KMS-11 (cell line): ENCODE data around the gene IFFO2.
A peak's percentile ranks its signal among the peaks of the same experiment; 100 is the strongest.

Source experiments
- H2AFZ ChIP-seq: fragments of 200-600 bp; sonication (generic); 2 replicates; pipeline ENCODE4 v1.6.1; 2016; ENCODE audit warnings: antibody characterized with exemption, mixed run types, low read depth
- H3K27ac ChIP-seq: fragments of 200-600 bp; sonication (generic); 2 replicates; pipeline ENCODE4 v1.6.1; 2016; ENCODE audit warnings: mild to moderate bottlenecking, mixed run types
- H3K27me3 ChIP-seq: fragments of 200-600 bp; sonication (generic); 2 replicates; pipeline ENCODE4 v1.6.1; 2017; ENCODE audit warnings: mild to moderate bottlenecking, low read depth, mixed run types, moderate library complexity; ENCODE audit not compliant: insufficient read depth
- H3K36me3 ChIP-seq: fragments of 200-600 bp; sonication (generic); 2 replicates; pipeline ENCODE4 v1.6.1; 2017; ENCODE audit warnings: mild to moderate bottlenecking, mixed run types; ENCODE audit not compliant: insufficient read depth
- H3K4me1 ChIP-seq: fragments of 200-600 bp; sonication (generic); 2 replicates; pipeline ENCODE4 v1.6.1; 2016; ENCODE audit warnings: mild to moderate bottlenecking, low read depth, mixed run types; ENCODE audit not compliant: poor library complexity, severe bottlenecking
- H3K4me2 ChIP-seq: fragments of 200-600 bp; sonication (generic); 2 replicates; pipeline ENCODE4 v1.7.0; 2016; ENCODE audit warnings: mild to moderate bottlenecking, mixed run types
- H3K4me3 ChIP-seq: fragments of 200-600 bp; sonication (generic); IDR thresholded peaks from 2 replicates; pipeline ENCODE4 v1.6.1; 2017; ENCODE audit warnings: low read depth, low read length, mixed read lengths; ENCODE audit not compliant: insufficient read depth
- H3K79me2 ChIP-seq: fragments of 200-600 bp; sonication (generic); 2 replicates; pipeline ENCODE4 v1.6.1; 2016; ENCODE audit warnings: low read depth, mixed run types; ENCODE audit not compliant: insufficient read depth
- H3K9ac ChIP-seq: fragments of 200-600 bp; sonication (generic); 2 replicates; pipeline ENCODE4 v1.6.1; 2016; ENCODE audit warnings: mild to moderate bottlenecking, mixed run types
- H4K20me1 ChIP-seq: fragments of 200-600 bp; sonication (generic); 2 replicates; pipeline ENCODE4 v1.6.1; 2016; ENCODE audit warnings: mild to moderate bottlenecking, mixed run types; ENCODE audit not compliant: insufficient read depth
- TF ChIP-seq, protein P1 (sequence below): fragments of 200-600 bp; sonication (generic); conservative IDR thresholded peaks from 2 replicates; pipeline ENCODE4 v1.6.1; 2017; ENCODE audit warnings: low read depth, mild to moderate bottlenecking, antibody characterized with exemption, low read length, moderate library complexity, mixed read lengths

IFFO2 gene

DNA sequence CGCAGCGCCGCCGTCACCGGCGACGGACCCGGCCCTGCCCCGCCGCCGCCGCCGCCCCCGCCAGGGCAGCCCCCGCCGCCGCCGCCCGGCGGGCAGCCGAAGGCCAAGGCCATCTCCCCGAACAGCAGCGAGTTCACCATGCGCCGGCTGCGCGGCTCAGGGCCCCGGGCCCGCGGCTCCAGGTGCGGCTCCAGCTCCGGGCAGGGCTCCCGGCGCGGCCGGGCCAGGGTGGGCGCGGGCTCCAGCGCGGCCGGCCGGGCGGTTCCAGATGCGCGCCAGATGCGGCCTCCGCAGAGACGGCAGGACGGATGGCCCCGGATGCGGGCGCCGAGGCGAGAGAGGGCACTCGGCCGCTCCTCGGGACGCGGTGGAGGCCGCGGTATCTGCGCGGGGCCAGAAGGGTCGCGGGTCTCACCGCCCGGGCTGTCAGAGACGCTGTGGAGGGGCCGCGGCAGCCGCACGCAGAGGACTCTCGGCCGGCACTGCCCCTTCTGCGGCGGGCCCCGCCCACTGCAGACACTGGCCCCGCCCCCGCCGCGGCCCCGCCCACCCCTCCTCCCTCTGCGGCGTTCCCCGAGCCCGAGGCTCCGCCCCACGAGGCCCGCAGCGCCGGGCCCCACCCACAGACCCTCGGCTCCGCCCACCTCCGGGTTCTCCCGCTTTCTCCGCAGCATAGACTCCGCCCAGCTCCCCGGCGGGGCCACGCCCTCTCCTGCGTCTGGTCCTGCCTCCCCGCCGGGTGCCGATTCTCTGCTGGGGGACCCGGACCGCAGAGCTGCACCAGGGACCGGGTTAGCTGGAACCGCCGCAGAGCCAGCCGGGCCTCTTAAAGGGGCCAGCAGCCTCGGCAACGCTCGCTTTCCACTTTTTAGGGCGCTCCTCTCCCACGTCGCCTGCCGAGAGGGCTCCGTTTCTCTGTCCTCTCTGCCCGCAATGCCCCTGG lies at the start of gene IFFO2:
IFFO2 (minus strand) TSS at position 484 of the 943 bp plus-strand sequence; CDS start at position 140, 344 bp downstream.
- H4K20me1 ChIP-seq = no peaks in the 10 kb centered on the region
- H2AFZ ChIP-seq = peak within 1 kb of the TSS; percentile 79
- H3K36me3 ChIP-seq = no peaks in the 10 kb centered on the region
- peaks cover 64% of the 10 kb centered on the region for H3K27me3 ChIP-seq
- H3K4me2 ChIP-seq = peak within 1 kb of the TSS; percentile 86; the same call in 1 of the 2 replicates
- no peak within 1 kb of the TSS for H3K9ac ChIP-seq
- TF ChIP-seq, protein P1, sequence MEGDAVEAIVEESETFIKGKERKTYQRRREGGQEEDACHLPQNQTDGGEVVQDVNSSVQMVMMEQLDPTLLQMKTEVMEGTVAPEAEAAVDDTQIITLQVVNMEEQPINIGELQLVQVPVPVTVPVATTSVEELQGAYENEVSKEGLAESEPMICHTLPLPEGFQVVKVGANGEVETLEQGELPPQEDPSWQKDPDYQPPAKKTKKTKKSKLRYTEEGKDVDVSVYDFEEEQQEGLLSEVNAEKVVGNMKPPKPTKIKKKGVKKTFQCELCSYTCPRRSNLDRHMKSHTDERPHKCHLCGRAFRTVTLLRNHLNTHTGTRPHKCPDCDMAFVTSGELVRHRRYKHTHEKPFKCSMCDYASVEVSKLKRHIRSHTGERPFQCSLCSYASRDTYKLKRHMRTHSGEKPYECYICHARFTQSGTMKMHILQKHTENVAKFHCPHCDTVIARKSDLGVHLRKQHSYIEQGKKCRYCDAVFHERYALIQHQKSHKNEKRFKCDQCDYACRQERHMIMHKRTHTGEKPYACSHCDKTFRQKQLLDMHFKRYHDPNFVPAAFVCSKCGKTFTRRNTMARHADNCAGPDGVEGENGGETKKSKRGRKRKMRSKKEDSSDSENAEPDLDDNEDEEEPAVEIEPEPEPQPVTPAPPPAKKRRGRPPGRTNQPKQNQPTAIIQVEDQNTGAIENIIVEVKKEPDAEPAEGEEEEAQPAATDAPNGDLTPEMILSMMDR = no peak
- peaks cover 8% of the 10 kb centered on the region for H3K4me1 ChIP-seq
- no peak within 1 kb of the TSS for H3K27ac ChIP-seq
- H3K79me2 ChIP-seq = no peaks in the 10 kb centered on the region
- H3K4me3 ChIP-seq = no peak within 1 kb of the TSS

DNA sequence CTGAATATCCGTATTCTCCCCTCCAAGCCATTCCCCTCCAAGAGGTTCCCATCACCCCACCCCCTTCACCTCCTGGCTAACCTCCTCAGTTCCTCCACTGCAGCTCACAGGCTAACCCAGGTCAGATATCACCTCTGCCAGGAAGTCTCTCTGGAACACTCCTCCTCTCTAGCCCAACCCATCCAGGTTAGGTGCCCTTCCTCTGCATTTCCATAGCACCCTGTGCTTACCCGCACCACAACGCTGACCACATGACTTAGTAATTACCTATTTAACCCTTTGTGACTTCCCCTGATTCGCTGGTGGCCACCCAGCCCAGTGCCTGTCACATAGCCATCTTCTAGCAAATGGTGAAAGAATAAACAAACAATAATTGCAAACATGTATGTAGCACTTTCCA lies 49.5 kb upstream of the IFFO2 start:
- Histone ChIP-seq H3K4me2 (no peak overlapping the region), H3K9ac (no peak overlapping the region), H3K36me3 (no peaks in the 10 kb centered on the region), H3K27me3 (peaks cover 44% of the 10 kb centered on the region), H3K4me3 (no peak overlapping the region), H2AFZ (no peak overlapping the region), H3K4me1 (no peaks in the 10 kb centered on the region), H4K20me1 (no peaks in the 10 kb centered on the region), H3K79me2 (no peaks in the 10 kb centered on the region), H3K27ac (no peak overlapping the region)
- TF ChIP-seq, protein P1 = no peak

DNA sequence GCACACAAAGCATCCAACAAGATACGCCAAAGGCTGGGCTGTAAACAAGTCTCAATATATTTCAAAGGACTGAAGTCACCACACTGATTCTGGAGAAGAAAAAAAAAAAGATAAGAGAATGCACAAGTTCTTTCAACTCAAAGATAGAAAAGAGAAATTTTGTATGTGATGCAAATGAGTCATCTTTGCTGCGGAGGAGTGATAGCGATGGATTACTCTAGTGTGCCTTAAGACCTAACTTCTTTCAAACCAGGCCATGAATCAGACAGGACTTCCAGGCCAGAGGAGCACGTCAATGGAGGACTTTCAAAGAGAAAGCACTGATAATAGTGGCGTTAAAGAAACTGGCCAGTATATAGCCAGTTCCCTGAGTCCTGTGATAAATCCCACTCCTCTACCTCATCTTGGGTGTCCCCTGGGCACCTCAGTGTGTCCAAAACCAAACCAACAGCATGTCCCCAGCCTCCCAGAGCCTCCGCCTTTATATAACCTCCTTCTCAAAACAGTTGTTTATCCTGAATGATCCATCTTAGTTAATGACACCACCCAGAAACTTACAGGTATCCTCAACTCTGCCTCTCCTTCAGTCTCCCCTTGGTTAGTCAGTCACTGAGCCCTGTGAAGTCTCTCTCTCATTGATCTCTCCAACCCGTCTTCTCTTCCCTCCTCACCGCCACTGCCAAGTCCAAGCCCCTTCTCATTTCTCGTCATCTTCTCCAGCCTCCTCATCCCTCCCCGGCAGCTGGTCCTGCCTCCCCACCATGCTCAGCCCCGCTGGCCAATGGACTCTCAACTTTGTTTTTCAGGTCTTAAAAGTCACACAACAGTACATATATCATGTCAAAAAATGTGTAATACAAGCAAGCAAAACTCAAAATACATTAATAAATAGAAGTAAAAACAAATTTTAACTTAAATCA lies 47.2 kb upstream of the IFFO2 start:
- Histone ChIP-seq H3K9ac (no peak overlapping the region), H4K20me1 (no peaks in the 10 kb centered on the region), H3K36me3 (no peaks in the 10 kb centered on the region), H3K4me2 (no peak overlapping the region), H3K4me1 (no peaks in the 10 kb centered on the region), H3K27ac (no peak overlapping the region), H3K27me3 (peaks cover 44% of the 10 kb centered on the region), H3K79me2 (no peaks in the 10 kb centered on the region), H3K4me3 (no peak overlapping the region), H2AFZ (no peak overlapping the region)
- TF ChIP-seq, protein P1 = no peak

DNA sequence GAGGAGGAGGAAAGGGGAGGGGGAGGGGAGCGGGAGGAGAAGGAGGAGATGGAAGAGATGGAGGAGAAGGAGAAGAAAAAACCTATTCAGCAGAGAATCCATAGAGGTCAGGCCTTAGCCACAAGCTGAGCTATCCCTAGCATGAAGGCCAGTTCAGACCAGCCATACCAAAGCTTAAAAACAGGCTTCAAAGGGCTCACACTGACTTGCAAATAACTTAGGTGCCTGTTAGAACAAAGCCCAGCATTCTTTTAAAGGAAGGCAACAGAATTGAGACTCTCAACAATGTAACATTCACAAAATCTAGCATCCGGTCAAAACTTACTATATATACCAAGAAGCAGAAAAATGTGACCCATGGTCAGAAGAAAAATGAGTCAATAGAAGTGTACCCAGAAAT lies 43.6 kb upstream of the IFFO2 start:
- Histone ChIP-seq H4K20me1 (no peaks in the 10 kb centered on the region), H3K27me3 (peaks cover 29% of the 10 kb centered on the region), H3K27ac (no peak overlapping the region), H3K4me2 (no peak overlapping the region), H3K36me3 (no peaks in the 10 kb centered on the region), H3K4me3 (no peak overlapping the region), H3K9ac (no peak overlapping the region), H3K79me2 (no peaks in the 10 kb centered on the region), H2AFZ (no peak overlapping the region), H3K4me1 (no peaks in the 10 kb centered on the region)
- TF ChIP-seq, protein P1 = no peak
